22Rv1 (cell line): ENCODE results near the gene BMAL1.

ENCODE experiments used
- CTCF ChIP-seq: fragments of 450-650 bp; IDR thresholded peaks from 2 replicates; pipeline ENCODE4 v1.5.1; 2017; ENCODE audit warnings: mild to moderate bottlenecking
- ZFX ChIP-seq: fragments of 450-650 bp; IDR thresholded peaks from 2 replicates; pipeline ENCODE4 v1.6.1; 2017; ENCODE audit warnings: antibody characterized with exemption, borderline replicate concordance

GRCh38 chr11:13276832-13277767, 490 bp upstream of the BMAL1 start:
- TF ChIP-seq CTCF (no peak), ZFX (no peak)
